ENCODE results near the gene LSS.

DNA sequence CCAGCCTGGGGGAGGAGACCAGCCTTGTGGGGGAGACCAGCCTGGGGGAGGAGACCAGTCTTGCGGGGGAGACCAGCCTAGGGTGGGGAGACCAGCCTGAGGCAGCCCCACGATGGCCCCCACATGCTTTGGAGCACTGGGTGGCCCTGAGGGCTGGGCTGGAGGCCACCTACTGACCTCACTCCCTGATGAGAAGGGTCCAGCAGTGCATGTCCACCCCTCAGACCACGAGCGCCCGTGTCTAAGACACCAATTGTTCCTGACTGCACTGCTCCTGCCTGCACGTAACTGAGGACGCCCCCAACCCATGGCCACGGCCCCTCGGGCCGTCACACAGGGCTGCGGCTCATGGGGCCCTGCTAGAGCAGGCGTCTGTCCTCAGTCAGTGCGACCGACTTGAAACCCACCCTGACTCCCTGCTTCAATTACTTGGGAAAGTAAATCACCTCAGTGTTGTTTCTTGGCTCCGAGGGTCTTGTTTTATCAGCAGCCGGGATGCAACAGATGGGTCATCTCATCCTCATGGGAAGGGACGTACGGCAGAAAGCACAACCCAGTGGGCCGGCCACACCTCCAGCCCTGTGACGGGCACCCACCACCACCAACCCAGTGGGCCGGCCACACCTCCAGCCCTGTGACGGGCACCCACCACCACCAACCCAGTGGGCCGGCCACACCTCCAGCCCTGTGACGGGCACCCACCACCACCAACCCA is 44.5 kb downstream of the LSS start, which contains the start of gene SPATC1L:
- TF ChIP-seq, protein P1, sequence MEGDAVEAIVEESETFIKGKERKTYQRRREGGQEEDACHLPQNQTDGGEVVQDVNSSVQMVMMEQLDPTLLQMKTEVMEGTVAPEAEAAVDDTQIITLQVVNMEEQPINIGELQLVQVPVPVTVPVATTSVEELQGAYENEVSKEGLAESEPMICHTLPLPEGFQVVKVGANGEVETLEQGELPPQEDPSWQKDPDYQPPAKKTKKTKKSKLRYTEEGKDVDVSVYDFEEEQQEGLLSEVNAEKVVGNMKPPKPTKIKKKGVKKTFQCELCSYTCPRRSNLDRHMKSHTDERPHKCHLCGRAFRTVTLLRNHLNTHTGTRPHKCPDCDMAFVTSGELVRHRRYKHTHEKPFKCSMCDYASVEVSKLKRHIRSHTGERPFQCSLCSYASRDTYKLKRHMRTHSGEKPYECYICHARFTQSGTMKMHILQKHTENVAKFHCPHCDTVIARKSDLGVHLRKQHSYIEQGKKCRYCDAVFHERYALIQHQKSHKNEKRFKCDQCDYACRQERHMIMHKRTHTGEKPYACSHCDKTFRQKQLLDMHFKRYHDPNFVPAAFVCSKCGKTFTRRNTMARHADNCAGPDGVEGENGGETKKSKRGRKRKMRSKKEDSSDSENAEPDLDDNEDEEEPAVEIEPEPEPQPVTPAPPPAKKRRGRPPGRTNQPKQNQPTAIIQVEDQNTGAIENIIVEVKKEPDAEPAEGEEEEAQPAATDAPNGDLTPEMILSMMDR (IDR thresholded peaks at IDR 0.05): no peak
- TF ChIP-seq POLR2AphosphoS5 (IDR thresholded peaks at IDR 0.05) (peak in 2 of 4 donors; percentile 12 to 33), POLR2A (IDR thresholded peaks at IDR 0.05) (no peak)
